MM.1S (cell line): Measurements from ENCODE around the gene CFAP90.

Source experiments
- CTCF ChIP-seq: fragments of 300-600 bp; sonication (generic); IDR thresholded peaks from 2 replicates; pipeline ENCODE4 v1.5.1; 2016; ENCODE audit warnings: antibody characterized with exemption, low read length, mixed read lengths
- EZH2 ChIP-seq: fragments of 300-600 bp; sonication (generic); optimal IDR thresholded peaks from 2 replicates; pipeline ENCODE3; 2017; ENCODE audit warnings: low read depth, mild to moderate bottlenecking, antibody characterized with exemption, low read length, mixed read lengths
- EZH2phosphoT487 ChIP-seq: fragments of 300-600 bp; sonication (generic); IDR thresholded peaks from 2 replicates; pipeline ENCODE4 v1.6.1; 2018; ENCODE audit warnings: antibody characterized with exemption, low read length

GRCh38 chr5:7823594-7823993 is 27.3 kb downstream of the CFAP90 start:
- no peak for TF ChIP-seq CTCF
- no peak for TF ChIP-seq EZH2phosphoT487
- no peak for TF ChIP-seq EZH2
